Right atrium auricular region (tissue), 2 donors: ENCODE data around the gene DPF3. TPM values are rescaled to one million over a fixed set of nuclear protein-coding genes. Genes with fewer than 3 reads are reported as not detected.
A peak's percentile ranks its signal among the peaks of the same experiment; 100 is the strongest.

ENCODE experiments used
- DNase-seq: peaks from one replicate; pipeline ENCODE4 v3.0.0-alpha.2; 2019; ENCODE audit warnings: low spot score
- H3K27ac ChIP-seq, 2 donors: fragments of 200-600 bp; sonication (generic); 1 replicate in 1 of 2; 2 replicates in 1 of 2; pipeline ENCODE4 v1.5.1; 2016 to 2019
- H3K27me3 ChIP-seq, 2 donors: fragments of 200-600 bp; sonication (generic); one replicate each; pipeline versions ENCODE4 v1.5.1 to v1.6.0; 2017 to 2019
- H3K36me3 ChIP-seq: fragments of 200-600 bp; sonication (generic); one replicate; pipeline ENCODE4 v1.5.1; 2016
- H3K4me1 ChIP-seq, 2 donors: fragments of 200-600 bp; sonication (generic); one replicate each; pipeline versions ENCODE4 v1.5.1 to v1.6.0; 2017 to 2019
- H3K4me3 ChIP-seq, 2 donors: fragments of 200-600 bp; sonication (generic); 1 replicate in 1 of 2; 2 replicates in 1 of 2; pipeline ENCODE4 v1.5.1; 2017 to 2019; ENCODE audit warnings: mild to moderate bottlenecking in 1 of 2, moderate library complexity in 1 of 2
- H3K9me3 ChIP-seq, 2 donors: fragments of 200-600 bp; sonication (generic); one replicate each; pipeline ENCODE4 v1.5.1; 2019
- CTCF ChIP-seq, 2 donors: fragments of 200-600 bp; sonication (generic); IDR thresholded peaks; one replicate each; pipeline ENCODE4 v1.5.1; 2019; ENCODE audit warnings: antibody characterized with exemption in 2 of 2
- total RNA-seq, 2 donors: library from RNA; depleted of rRNA; stranded (reverse); fragments of >200 nt; gene quantifications; one replicate each; pipeline ENCODE4 v1.1.0, GENCODE V29; 2016

DPF3 gene
- total RNA-seq, 2 donors from 2014 or later = 14.7 to 26.6 TPM

GRCh38 chr14:72721083-72721482 lies 172.8 kb downstream of the DPF3 start:
- no peak overlapping the region for H3K27ac ChIP-seq
- H3K4me1 ChIP-seq = peaks cover 0 to 43% of the 10 kb centered on the region in 2 donors
- no peak for DNase-seq
- no peak overlapping the region for H3K4me3 ChIP-seq
- no peaks in the 10 kb centered on the region for H3K27me3 ChIP-seq
- H3K9me3 ChIP-seq = no peaks in the 10 kb centered on the region
- H3K36me3 ChIP-seq = no peaks in the 10 kb centered on the region
- no peak for TF ChIP-seq CTCF (IDR thresholded peaks at IDR 0.05)

GRCh38 chr14:72717220-72717619 lies 176.7 kb downstream of the DPF3 start:
- H3K9me3 ChIP-seq = no peaks in the 10 kb centered on the region
- no peak overlapping the region for H3K4me3 ChIP-seq
- TF ChIP-seq CTCF (IDR thresholded peaks at IDR 0.05) = no peak
- no peak for DNase-seq
- no peaks in the 10 kb centered on the region for H3K27me3 ChIP-seq
- peaks cover 0 to 48% of the 10 kb centered on the region in 2 donors for H3K4me1 ChIP-seq
- no peaks in the 10 kb centered on the region for H3K36me3 ChIP-seq
- H3K27ac ChIP-seq = peak overlapping the region; percentile 84 to 87

- H3K36me3 ChIP-seq = no peaks in the 10 kb centered on the region
- DNase-seq = no peak
- TF ChIP-seq CTCF (IDR thresholded peaks at IDR 0.05) = no peak
- H3K27me3 ChIP-seq = no peaks in the 10 kb centered on the region
- no peaks in the 10 kb centered on the region for H3K9me3 ChIP-seq
- H3K4me1 ChIP-seq = peaks cover 0 to 52% of the 10 kb centered on the region in 2 donors
- no peak overlapping the region for H3K4me3 ChIP-seq
- H3K27ac ChIP-seq = peak overlapping the region; percentile 84 to 87
Observed at GRCh38 chr14:72716476-72716875, 177.4 kb downstream of the DPF3 start.

DNA sequence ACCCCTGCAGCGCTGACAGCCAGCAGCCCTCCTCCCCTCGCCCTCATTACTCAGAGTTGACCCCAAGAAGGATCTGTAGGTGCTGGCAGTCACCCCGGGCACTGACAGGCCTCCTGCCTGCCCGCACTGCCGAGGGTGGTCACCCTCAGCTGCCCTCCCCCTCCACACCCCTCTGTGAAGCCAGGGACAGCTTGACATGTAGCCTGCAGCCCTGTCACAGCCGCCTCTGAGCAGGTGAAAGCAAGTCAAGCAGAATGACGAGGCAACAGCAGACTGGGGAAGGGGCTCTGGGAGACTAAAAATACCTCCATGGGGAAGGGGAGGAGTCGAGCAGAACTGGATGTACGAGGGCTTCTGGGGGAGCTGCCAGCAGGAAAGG lies 178.1 kb downstream of the DPF3 start:
- Histone ChIP-seq H3K27me3 (no peaks in the 10 kb centered on the region), H3K4me1 (peaks cover 0 to 52% of the 10 kb centered on the region in 2 donors), H3K36me3 (no peaks in the 10 kb centered on the region), H3K9me3 (no peaks in the 10 kb centered on the region), H3K27ac (peak overlapping the region; percentile 84 to 87), H3K4me3 (no peak overlapping the region)
- peak; percentile 65 for DNase-seq
- no peak for TF ChIP-seq CTCF (IDR thresholded peaks at IDR 0.05)

GRCh38 chr14:72715215-72715849 lies 178.6 kb downstream of the DPF3 start:
- Histone ChIP-seq H3K4me1 (peaks cover 0 to 52% of the 10 kb centered on the region in 2 donors), H3K36me3 (no peaks in the 10 kb centered on the region), H3K27me3 (no peaks in the 10 kb centered on the region), H3K4me3 (no peak overlapping the region), H3K27ac (peak overlapping the region; percentile 84 to 87), H3K9me3 (no peaks in the 10 kb centered on the region)
- no peak for DNase-seq
- no peak for TF ChIP-seq CTCF (IDR thresholded peaks at IDR 0.05)

DNA sequence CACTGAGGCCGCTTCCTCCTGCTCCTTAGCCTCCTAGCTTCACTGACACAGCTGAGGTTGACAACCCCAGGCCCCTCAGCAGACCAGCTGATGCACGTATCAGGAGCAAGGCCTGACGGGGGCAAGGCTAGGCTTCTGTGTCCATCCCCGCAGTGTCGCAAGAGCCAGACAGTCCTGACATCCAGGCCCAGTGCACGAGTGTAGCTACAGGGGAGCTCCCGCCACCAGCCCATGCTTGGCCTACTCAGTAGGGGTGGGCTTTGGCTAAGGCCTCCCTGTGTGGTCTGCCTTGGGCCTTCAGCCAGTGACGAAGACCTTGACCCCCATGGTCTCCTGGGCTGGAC lies 179.1 kb downstream of the DPF3 start:
- DNase-seq = no peak

More for the DNA sequence above, 179.1 kb downstream of the DPF3 start:
- no peaks in the 10 kb centered on the region for H3K27me3 ChIP-seq
- H3K9me3 ChIP-seq = no peaks in the 10 kb centered on the region
- no peak for TF ChIP-seq CTCF (IDR thresholded peaks at IDR 0.05)
- peaks cover 0 to 52% of the 10 kb centered on the region in 2 donors for H3K4me1 ChIP-seq
- H3K27ac ChIP-seq = peak overlapping the region; percentile 84 to 87
- no peak overlapping the region for H3K4me3 ChIP-seq
- no peaks in the 10 kb centered on the region for H3K36me3 ChIP-seq
